GM19372 (cell line): ENCODE data around the gene LDLRAD4.
A peak's percentile ranks its signal among the peaks of the same experiment; 100 is the strongest.
"Not testable (repeated sequence)": the region's sequence is repeated elsewhere in the genome, so short reads cannot be mapped to it uniquely, and the experiment has no call there.

Experiments
- ATAC-seq: cut with Tn5 transposase; IDR thresholded peaks from one replicate; pipeline ENCODE4 v1.9.1; 2021; ENCODE audit warnings: mild to moderate bottlenecking, low read depth, moderate library complexity; ENCODE audit not compliant: unreplicated experiment

Gene LDLRAD4

DNA sequence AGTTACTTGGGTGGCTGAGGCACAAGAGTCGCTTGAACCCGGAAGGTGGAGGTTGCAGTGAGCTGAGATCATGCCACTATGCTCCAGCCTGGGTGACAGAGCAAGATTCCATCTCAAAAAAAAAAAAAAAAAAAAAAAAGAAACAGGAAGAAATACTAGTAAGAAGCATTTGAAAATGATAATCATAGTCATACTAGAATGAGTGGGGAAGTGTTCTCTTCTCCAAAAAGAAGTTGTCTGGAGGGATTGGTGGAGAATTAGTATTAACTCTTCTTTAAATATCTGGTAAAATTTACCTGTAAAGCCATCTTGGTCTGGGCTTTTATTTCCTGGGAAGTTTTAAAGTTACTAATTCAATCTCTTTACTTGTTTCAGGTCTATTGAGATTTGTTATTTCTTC lies 376.0 kb downstream of the LDLRAD4 start:
- ATAC-seq, result no peak

DNA sequence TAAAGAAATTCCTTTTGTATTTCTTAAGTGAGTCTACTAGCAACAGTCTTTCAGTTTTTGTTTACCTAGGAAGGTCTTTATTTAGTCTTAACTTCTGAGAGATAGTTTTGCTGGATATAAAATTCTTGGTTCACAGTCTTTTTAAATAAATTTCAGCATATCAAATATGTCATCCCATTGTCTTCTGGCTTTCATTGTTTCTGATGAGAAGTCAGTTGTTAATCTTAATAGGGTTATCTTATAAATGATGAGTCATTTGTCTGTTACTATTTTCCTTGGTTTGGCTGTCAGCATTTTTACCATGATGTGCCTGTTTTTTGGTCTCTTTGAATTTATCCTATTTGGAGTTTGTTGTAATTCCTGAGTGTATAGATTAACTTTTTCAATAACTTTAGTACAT lies 378.5 kb downstream of the LDLRAD4 start:
- ATAC-seq, result no peak

DNA sequence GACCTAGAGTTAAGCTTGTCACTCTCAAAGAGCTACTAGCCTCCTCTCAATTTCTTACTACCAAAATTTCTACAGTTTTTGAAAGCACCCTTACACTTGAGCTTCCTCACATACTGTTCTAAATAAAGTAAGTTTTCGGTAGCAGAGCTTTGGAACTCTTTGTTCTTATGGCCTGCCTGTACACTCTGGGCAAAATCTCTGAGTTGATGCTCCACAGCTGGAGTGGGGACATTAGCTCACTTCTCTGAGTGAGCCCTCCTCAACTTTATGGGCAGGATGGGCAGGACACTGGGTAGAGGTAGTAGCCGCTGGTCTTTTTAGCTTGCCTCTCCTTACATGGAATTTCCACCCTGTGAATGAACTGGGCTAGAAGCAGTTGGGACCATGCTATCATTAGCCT lies 380.0 kb downstream of the LDLRAD4 start:
- no peak for ATAC-seq

DNA sequence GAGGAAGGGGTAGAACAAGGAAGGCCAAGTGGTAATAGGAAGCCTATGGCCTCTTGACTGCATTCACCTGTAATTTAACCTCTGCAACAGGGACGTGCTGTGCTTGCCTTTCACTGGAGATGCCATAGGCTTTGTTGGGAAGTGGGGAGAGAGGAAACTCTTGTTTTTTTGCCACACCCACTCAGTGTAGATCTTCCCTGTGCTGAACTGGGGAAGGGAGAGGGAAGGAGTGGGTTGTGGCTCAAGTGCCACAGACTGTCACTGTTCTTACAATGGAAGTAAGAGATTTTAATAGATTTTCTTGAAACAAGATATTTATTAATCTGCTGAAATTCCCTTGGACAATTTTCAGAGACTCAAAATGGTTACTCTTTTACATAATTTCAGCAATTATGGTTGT lies 380.5 kb downstream of the LDLRAD4 start:
- ATAC-seq, result no peak

DNA sequence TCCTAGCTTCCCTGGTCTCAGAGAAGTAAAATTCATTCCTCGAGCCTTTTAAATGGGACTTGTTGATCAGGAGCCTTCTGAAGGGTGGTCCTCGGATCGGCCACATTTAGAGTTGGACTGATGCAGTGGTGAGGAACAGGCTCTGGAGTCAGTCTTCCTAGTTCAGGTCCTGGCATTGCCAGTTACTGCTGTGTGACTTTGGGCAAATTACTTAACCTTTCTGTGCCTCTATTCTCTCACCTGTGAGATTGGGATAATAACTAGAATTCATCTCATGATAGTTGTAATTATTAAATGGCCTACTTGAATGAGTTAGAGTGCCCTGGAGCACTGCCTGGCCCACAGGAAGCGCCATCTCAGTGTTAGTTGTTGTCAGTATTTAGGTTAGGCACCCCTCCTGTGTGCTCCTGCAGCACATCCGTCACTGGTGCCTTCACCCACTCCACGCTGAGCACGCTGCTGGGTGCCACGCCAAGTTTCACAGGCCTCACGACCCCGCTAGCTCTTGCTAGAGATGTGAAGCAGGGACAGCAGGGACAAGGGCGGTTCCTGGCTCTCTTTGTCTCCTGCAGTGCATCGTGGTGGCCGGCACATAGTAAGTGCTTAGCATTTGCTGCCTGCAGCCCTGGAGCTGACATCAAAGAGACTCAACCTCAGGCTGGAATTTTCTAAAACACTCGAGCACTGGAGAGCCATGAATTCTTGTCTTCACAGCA lies 384.9 kb downstream of the LDLRAD4 start:
- ATAC-seq, result no peak

DNA sequence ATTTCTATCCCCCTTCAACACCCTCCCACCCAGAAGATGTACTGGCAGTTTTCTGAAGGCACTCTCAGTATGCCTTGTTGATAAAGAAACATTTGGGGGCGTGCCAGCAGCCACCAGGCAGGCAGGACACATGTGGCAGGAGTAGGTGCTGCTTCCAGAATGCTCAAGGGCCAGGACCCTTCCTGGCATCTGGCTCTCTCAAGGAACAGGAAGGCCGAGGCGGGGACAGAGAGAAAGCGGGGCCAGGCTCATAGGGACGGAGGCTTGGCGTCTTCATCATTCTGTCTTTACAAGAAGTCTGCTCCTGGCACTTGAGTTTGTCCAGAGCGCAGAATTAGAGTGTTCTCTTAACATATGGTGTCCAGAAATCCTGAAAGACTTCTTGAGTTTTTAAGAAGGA lies 386.2 kb downstream of the LDLRAD4 start:
- ATAC-seq, result no peak

DNA sequence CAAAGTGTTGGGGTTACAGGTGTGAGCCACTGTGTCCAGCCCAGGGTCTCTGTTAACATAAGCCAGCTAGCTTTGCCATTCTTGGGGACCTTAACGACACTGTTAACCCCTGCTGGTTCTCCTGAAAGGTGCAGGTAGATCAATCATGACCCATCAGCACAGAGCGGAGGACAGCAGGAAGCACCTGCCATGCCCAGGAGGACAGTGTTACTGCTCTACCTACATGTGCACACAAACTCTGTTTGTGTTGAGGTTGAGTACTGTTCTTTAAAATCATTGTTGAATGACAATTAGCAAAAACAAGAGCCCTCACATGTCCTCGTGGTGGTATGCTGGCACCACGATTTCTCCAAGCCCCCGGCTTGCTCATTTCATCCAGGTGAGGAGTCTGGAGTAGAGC lies 386.9 kb downstream of the LDLRAD4 start:
- no peak for ATAC-seq

DNA sequence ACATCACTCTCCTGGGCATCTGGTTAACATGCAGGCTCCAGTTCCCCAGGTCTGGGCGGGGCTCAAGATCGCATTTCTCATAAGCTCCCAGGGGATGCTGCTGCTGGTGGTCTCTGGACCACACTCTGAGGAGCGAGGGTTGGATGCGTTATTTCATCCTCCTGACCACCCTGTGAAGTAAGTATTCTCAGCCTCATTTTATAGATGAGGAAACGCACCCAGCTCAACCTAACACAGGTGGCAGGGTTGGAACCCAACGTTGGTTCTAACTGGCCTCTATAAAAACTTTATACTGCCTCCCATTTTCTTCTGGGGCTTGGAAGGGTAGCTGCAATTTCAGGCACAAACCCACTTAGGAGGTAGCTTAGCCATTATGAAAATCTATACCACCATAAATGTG lies 387.3 kb downstream of the LDLRAD4 start:
- ATAC-seq, result no peak

DNA sequence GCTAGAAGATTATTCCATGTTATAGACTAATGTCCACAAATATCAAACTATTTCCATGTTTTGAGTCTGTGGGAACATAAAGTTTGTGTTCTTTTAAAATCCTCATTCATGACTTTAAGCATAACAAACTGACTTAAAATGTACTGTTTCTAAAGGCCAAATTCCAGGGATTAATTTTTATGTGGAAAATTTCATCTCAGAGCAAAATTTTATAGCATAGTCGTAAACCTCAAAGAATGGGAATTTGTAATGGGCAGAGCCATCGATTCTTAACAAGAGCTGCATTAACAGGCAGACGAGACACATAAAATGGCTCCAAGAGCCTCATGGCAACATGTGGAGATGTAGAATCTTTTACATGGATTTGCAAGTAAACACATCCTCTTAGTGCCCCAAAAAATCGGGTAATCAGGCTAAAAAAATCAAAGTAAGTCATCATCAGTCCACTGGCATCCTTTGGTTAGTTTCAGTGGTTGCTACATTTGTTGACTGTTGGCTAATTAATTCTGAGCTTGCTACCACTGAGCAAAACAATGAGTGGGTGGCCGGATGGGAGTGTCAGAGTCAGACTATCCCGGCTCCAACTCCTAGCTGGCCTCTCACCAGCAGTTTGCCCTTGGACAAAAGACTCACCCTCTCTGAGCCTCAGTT lies 388.2 kb downstream of the LDLRAD4 start:
- no peak for ATAC-seq

DNA sequence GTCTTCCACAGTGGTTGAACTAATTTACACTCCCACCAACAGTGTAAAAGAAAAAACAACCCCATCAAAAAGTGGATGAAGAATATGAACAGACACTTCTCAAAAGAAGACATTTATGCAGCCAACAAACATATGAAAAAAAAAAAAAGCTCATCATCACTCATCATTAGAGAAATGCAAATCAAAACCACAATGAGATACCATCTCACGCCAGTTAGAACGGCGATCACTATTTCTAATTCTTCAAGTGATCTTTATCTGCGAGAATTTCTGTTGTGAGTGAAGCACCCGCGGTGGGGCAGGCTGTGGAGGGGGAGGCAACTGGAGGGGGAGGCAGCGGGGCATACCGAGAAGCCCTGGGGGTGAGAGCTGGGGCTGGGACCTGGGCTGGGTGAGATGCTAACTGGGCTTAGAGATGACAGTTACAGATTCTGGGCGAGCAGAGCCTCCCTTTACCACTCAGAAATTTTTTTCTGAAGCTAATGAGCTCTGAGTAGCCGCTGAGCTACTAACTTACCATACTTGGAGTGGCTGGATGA lies 389.5 kb downstream of the LDLRAD4 start:
- not testable (repeated sequence) for ATAC-seq

DNA sequence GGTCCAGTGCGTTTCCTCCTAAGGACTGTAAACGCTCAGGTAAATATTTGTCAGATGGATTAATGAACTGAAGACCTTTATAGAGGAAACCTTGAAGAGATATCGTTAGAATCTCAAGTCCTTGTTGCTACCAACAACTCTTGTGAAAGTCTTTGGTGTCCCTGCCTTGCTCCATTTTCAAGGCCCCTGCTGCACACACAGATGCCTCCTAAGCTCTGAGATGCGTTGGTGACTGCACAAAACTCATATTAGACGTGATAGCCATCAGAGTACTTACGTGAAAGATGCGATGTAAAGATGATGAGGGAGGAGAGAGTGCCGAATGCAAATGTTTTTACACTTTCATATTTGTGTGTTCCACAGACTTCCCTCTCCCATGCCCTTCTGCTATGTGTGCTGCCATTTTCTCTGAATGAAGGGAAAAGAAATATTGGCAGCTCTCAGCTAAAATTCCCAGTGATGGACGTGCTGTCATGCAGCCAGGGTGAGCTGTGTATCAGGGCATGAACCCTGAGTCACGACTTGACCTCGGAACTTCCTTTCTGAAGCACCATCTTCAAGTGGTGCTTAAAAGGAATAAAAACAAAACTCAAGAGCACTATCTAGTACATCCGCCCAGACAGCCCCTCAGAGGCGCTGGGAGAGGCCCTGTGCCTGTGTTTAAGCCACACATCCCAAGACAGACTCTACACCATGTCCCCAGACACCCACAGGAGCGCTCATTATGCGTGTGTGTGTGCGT lies 390.4 kb downstream of the LDLRAD4 start:
- no peak for ATAC-seq

DNA sequence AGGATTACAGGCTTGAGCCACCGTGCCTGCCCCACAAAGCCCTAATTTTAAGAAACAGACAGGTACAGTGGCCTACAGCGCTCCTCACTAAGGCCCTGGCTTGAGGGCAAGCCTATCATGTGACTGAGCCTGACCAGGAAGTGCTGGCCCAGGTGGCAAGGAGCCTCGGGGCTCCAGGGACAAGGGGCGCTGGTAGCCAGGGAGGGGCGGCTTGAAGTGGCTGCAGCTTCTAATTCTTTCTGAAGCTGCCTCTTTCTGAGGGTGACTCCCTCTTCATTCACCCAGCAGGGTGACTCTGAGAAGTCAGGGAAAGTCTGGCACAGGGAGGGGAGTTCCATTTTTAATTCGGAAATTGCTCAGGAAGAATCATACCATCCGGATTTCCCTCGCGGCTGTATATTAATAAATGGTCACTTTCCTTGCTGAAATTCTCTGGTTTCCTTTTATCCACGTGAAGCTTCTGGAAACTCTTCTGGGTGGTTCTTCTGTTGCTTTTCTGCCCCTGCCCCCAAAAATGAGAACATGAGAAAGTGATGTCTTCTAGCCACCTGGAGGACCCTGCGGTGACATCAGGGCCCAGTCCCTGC lies 392.1 kb downstream of the LDLRAD4 start:
- no peak for ATAC-seq

DNA sequence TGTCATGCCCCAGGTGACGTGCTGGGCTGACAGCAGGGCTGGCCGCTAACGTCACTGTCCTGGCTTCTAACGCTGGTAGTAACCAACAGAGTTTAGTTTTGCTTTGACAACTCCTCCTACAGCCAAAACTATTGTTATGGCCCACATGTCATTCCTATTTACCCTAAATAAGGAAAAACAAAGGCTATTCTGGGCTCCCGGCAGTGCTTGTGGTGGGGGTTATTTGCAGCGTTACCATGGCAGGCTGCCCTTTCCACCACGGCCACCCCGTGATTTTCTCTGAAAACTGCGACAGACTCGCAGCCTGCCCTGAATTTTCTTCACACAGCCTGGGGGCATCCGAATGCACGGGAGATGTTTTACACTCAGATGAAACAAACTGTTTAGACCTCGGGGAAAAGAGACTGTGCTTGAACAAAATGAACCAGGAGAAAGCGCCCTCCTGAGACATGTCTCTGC lies 392.6 kb downstream of the LDLRAD4 start:
- no peak for ATAC-seq

DNA sequence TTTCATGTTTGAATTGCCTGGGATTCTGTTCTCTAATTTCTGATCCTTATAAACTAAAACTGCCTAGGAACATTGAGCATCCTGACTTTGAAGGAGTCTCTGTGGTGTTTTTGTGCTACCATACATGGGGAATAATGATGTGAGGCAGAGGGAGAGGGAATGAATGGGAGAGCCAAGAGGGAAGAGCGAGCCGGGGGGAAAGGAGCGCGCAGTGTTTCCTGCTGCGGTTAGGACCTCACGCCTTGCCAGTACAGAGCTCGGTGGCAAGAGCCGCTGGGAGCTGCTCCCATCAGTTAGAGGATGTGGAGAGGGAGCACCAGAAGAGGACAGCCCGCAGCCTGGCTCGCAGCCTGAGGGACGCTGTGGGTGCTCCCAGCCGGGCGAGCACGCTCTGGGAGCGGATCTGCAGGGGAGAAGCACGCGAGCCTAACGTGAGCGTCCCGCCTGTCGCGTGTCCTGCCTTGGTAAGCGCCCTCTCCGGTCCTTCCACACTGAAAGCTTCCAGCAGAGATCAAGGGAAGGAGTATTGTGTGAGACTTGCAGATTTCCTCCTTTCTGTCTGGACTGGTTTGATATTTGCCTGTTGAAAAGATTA lies 393.1 kb downstream of the LDLRAD4 start:
- peak; percentile 0 for ATAC-seq

DNA sequence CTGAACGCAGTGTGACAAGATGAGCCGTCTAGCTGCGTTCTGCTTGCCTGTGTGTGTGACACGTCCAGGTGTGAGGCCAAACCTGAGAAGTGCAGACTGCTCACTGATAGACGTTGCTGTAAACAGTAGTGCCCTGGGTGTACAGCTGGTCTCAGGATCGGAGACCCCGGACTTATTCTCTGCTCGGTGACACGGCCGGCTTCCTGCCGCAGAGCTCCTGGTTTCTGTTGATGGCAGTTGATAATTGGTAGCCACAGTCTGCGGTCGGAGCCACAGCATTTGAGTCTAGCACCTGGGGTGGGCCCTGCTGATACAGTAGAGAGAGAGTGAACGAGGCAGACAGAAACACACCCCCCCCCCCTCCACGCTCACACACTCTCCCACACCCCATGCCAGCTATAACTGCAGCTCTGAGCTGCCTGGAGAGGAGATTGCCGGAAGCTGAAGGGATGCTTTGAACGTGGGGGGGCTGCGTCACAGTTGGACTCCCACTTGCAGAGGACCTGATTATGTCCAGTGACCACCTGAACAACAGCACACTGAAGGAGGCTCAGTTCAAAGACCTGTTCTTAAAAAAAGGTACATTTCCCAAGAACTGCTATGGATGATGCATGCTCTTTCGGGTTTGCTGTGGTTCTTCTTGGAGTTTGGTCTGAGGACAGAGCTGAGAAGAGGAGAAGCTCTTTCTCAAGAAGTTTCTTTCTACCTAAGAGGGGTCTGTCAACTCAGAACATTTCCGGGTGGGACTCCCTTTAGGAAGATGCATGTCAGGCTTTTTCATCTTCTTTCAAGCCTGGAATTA lies 393.8 kb downstream of the LDLRAD4 start:
- ATAC-seq, result peak; percentile 56

DNA sequence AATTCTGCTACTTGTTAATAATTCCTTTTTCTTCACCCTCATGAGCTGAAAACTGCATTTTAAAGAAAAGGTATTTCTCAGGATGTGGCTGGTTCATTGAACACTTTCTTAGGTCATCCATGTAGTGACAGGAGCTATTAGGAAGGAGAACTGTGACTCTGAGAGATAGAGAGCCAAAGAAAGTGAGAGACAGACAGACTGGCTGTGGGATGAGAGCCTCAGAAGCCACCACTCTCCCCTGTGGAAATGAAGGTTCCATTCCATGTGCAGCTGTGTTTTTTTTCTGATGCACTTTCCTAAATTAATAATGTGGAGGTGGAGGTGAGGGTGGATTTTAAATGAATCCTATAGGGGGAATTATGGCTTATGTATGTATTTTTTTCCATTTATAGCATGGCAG lies 394.5 kb downstream of the LDLRAD4 start:
- no peak for ATAC-seq

DNA sequence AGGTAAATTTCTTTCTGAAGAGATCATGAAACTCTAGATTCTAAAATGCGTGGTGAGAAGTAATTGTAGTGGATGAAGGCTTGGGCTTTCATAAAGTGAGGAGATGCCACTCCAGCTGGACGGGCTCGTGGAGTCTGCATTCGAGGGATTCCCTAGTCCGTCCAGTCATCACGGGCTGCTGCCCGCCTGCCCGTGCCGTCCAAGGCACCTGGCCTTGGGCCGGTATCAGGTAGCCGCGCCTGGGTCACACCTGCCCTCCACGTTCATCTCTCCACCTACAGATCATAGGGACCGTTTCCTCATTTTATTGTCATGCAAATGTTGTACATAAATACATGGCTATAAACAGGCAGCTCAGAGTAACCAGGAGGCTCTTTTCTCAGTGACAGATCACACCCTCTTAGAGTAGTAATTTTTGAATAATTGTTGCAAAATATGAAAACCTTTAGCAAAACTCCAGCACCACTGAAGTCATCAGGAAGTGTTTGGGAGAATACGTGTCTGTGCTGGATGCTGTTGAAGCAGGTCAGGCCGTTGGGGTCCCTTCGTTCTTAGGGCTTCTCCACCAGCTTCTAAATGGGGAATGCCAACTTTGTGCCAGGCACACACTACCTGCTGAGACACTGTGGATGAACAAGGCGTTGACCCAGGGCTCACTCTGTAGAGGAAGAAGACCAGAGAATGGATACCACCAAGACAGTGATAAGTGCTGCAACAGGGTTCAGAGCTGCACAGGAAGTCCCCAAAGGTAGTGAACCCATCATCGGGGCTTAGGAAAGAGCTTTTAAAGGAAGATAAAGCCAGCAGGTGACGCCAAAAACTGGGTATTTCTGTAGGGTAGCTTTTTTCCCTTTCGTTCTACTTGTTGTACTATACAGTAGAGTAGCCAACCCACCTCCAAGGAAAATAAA lies 395.3 kb downstream of the LDLRAD4 start:
- ATAC-seq, result no peak

DNA sequence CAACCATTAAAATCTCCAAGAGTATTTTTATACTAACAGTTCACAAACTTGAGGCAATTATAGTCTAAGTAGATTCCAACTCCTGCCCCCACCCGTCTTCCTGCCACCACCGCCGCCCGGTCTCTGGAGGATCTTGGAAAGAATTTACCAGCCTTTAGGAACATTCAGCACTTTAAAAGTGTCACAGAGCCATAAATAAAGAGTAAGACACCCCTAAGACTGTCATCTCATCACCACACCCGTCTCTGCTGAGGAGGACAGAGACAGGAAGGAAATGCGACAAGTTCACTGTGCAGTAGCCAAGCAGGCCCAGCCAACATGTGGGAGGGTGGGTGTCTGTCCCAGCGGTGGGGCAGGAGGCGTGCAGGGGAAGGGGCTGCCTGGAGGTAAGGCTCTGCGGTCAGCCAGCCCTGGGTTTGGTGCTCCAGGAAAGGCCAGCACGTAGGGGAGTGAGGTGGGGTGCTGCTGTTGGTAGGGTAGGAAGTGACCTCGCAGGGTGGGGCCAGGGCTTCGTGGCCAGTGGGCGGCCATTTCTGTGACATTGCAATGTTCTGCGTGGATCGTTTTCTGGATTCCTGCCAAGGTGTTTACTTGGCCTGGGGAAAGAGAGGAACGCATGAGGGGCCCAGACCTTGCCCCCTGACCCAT lies 396.2 kb downstream of the LDLRAD4 start:
- no peak for ATAC-seq
